Endothelial cell of umbilical vein (primary cell): ENCODE data around the gene SSB.

Source experiments
- CTCF ChIP-seq, 2 donors: IDR thresholded peaks; 1 replicate in 1 of 2; 2 replicates in 1 of 2; pipeline ENCODE4 v1.5.1; 2011; ENCODE audit warnings: low read length in 2 of 2, mild to moderate bottlenecking in 2 of 2, moderate library complexity in 2 of 2, control low read depth in 1 of 2, inconsistent platforms in 1 of 2, low read depth in 1 of 2; ENCODE audit not compliant: insufficient read depth in 1 of 2; ENCODE audit errors: extremely low read depth in 1 of 2
- JUN ChIP-seq: IDR thresholded peaks from 2 replicates; pipeline ENCODE4 v1.6.1; 2011; ENCODE audit warnings: borderline replicate concordance, low read depth; ENCODE audit not compliant: insufficient read length, insufficient read depth
- MAX ChIP-seq: IDR thresholded peaks from 2 replicates; pipeline ENCODE4 v1.6.1; 2011; ENCODE audit not compliant: insufficient read depth, insufficient read length

DNA sequence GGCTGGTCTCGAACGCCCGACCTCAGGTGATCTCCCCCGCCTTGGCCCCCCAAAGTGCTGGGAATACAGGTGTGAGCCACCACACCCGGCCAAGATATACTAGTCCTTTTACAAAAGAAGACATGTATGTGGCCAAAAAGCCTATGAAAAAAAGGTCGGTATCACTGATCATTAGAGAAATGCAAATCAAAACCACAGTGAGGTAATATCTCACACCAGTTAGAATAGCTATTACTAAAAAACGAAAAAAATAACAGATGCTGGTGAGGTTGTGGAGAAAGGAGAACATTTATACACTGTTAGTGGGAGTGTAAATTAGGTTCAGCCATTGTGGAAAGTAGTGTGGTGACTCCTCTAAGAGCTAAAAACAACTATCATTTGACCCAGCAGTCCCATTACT, 38.7 kb upstream of the SSB start:
- TF ChIP-seq CTCF (IDR thresholded peaks at IDR 0.05; ENCODE audit: extremely low read depth in 1 of 2, insufficient read depth in 1 of 2, low read depth in 1 of 2, low read length in 2 of 2) (no peak), MAX (no peak), JUN (no peak)
